DOHH2 (cell line): ENCODE data around the gene PNPO.
A peak's percentile ranks its signal among the peaks of the same experiment; 100 is the strongest.

Source experiments
- H3F3A ChIP-seq: fragments of 200-600 bp; sonication (generic), shearing (Covaris generic); 2 replicates; pipeline ENCODE4 v1.6.0; 2016; ENCODE audit warnings: antibody characterized with exemption, mild to moderate bottlenecking; ENCODE audit not compliant: control insufficient read depth, insufficient read depth
- H3K27ac ChIP-seq: fragments of 200-600 bp; sonication (generic); 2 replicates; pipeline ENCODE4 v1.5.1; 2014; ENCODE audit warnings: low read depth, mild to moderate bottlenecking, low read length, moderate library complexity
- H3K27me3 ChIP-seq: fragments of 200-600 bp; sonication (generic); 2 replicates; pipeline ENCODE4 v1.6.1; 2014; ENCODE audit warnings: mild to moderate bottlenecking, low read length, mixed read lengths; ENCODE audit not compliant: control insufficient read depth
- H3K36me3 ChIP-seq: fragments of 200-600 bp; sonication (generic); 2 replicates; pipeline ENCODE4 v1.6.1; 2014; ENCODE audit warnings: mild to moderate bottlenecking, low read length, moderate library complexity, mixed read lengths; ENCODE audit not compliant: control insufficient read depth
- H3K4me1 ChIP-seq: fragments of 200-600 bp; sonication (generic); 2 replicates; pipeline ENCODE4 v1.6.1; 2014; ENCODE audit warnings: mild to moderate bottlenecking, low read length, mixed read lengths; ENCODE audit not compliant: control insufficient read depth
- H3K4me2 ChIP-seq: fragments of 200-600 bp; sonication (generic); 2 replicates; pipeline ENCODE4 v1.6.0; 2014; ENCODE audit warnings: mild to moderate bottlenecking, low read length, moderate library complexity
- H3K4me3 ChIP-seq: fragments of 200-600 bp; sonication (generic); 2 replicates; pipeline ENCODE4 v1.5.1; 2014; ENCODE audit warnings: mild to moderate bottlenecking, low read length, mixed read lengths
- H3K79me2 ChIP-seq: fragments of 200-600 bp; sonication (generic); 2 replicates; pipeline ENCODE4 v1.6.1; 2014; ENCODE audit warnings: mild to moderate bottlenecking, low read length, mixed read lengths; ENCODE audit not compliant: control insufficient read depth
- H3K9me2 ChIP-seq: fragments of 200-600 bp; sonication (generic); replicated peaks from 2 replicates; pipeline ENCODE4 v1.6.1; 2014; ENCODE audit warnings: mild to moderate bottlenecking, low read length, mixed read lengths; ENCODE audit not compliant: control insufficient read depth
- H3K9me3 ChIP-seq: fragments of 200-600 bp; sonication (generic); 2 replicates; pipeline ENCODE4 v1.6.1; 2014; ENCODE audit warnings: antibody characterized with exemption, low read length, mixed read lengths; ENCODE audit not compliant: control insufficient read depth, insufficient read depth
- H4K20me1 ChIP-seq: fragments of 200-600 bp; sonication (generic); 2 replicates; pipeline ENCODE4 v1.6.0; 2014; ENCODE audit warnings: low read depth, mild to moderate bottlenecking, antibody characterized with exemption, low read length, moderate library complexity; ENCODE audit not compliant: control insufficient read depth, insufficient read depth
- EZH2phosphoT487 ChIP-seq: fragments of 200-600 bp; sonication (generic); IDR thresholded peaks from 2 replicates; pipeline ENCODE4 v1.6.1; 2017; ENCODE audit warnings: borderline replicate concordance, mild to moderate bottlenecking, antibody characterized with exemption, low read length, moderate library complexity, mixed read lengths
- TF ChIP-seq, protein P1 (sequence below): fragments of 200-600 bp; sonication (generic); IDR thresholded peaks from one replicate; pipeline ENCODE4 v1.5.1; 2014; ENCODE audit warnings: antibody characterized with exemption, mild to moderate bottlenecking, low read depth, low read length; ENCODE audit not compliant: poor library complexity, severe bottlenecking

PNPO gene

DNA sequence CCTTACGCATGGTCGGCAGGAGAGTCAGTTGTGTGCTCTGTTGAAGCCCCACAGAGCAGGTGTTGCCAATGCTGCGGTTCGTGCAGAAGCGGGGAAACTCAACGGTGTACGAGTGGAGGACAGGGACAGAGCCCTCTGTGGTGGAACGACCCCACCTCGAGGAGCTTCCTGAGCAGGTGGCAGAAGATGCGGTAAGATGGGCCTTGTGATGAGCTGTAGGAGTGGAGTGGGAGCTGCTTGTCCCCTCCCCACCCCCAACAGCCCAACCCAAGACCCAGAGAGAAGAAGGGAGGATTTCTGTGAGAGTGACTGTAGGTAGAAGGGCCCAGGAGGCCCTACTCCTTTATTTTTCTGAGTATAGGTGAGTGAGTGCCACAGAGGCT lies 34.4 kb downstream of the PNPO start:
- Histone ChIP-seq H3K36me3 (peaks cover 75% of the 10 kb centered on the region), H3K9me2 (no peaks in the 10 kb centered on the region), H3F3A (no peaks in the 10 kb centered on the region; the same call in 1 of the 2 replicates), H3K4me2 (no peak overlapping the region), H4K20me1 (0 out of 2 replicates have a peak, but pooled peaks cover 4% of the 10 kb centered on the region), H3K27ac (no peak overlapping the region), H3K4me3 (no peak overlapping the region), H3K27me3 (no peaks in the 10 kb centered on the region), H3K9me3 (no peaks in the 10 kb centered on the region), H3K79me2 (peaks cover 22% of the 10 kb centered on the region), H3K4me1 (peaks cover 21% of the 10 kb centered on the region)
- TF ChIP-seq, protein P1, sequence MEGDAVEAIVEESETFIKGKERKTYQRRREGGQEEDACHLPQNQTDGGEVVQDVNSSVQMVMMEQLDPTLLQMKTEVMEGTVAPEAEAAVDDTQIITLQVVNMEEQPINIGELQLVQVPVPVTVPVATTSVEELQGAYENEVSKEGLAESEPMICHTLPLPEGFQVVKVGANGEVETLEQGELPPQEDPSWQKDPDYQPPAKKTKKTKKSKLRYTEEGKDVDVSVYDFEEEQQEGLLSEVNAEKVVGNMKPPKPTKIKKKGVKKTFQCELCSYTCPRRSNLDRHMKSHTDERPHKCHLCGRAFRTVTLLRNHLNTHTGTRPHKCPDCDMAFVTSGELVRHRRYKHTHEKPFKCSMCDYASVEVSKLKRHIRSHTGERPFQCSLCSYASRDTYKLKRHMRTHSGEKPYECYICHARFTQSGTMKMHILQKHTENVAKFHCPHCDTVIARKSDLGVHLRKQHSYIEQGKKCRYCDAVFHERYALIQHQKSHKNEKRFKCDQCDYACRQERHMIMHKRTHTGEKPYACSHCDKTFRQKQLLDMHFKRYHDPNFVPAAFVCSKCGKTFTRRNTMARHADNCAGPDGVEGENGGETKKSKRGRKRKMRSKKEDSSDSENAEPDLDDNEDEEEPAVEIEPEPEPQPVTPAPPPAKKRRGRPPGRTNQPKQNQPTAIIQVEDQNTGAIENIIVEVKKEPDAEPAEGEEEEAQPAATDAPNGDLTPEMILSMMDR = no peak
- no peak for TF ChIP-seq EZH2phosphoT487

GRCh38 chr17:47978324-47978723 lies 37.0 kb downstream of the PNPO start:
- Histone ChIP-seq H3K79me2 (no peaks in the 10 kb centered on the region), H3K27ac (no peak overlapping the region), H3K36me3 (peaks cover 88% of the 10 kb centered on the region), H3K4me2 (no peak overlapping the region), H3F3A (no peaks in the 10 kb centered on the region), H3K9me2 (no peaks in the 10 kb centered on the region), H3K9me3 (no peaks in the 10 kb centered on the region), H3K4me1 (0 out of 2 replicates have a peak, but pooled peaks cover 2% of the 10 kb centered on the region), H3K27me3 (no peaks in the 10 kb centered on the region), H4K20me1 (0 out of 2 replicates have a peak, but pooled peaks cover 4% of the 10 kb centered on the region), H3K4me3 (no peak overlapping the region)
- no peak for TF ChIP-seq EZH2phosphoT487
- TF ChIP-seq, protein P1 = peak; percentile 80

DNA sequence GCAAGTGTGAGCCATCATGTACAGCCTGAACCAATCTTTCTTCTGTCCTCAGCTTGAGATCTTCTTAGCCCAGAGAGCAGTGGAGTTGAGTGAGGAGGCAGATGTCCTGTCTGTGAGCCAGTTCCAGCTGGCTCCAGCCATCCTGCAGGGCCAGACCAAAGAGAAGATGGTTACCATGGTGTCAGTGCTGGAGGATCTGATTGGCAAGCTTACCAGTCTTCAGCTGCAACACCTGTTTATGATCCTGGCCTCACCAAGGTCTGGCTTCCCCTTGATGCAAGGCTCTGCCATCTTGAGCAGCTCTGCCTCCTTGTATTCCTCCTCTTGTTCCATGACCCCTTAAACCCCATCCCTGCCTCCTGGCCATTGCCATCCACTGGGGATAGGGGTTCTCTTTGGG lies 39.2 kb downstream of the PNPO start:
- Histone ChIP-seq H3K9me2 (no peaks in the 10 kb centered on the region), H3K27ac (no peak overlapping the region), H3K9me3 (no peaks in the 10 kb centered on the region), H3K36me3 (peaks cover 70% of the 10 kb centered on the region), H3K27me3 (no peaks in the 10 kb centered on the region), H3K4me3 (no peak overlapping the region), H3K79me2 (no peaks in the 10 kb centered on the region), H3K4me2 (no peak overlapping the region), H3F3A (no peaks in the 10 kb centered on the region), H3K4me1 (0 out of 2 replicates have a peak, but pooled peaks cover 2% of the 10 kb centered on the region), H4K20me1 (0 out of 2 replicates have a peak, but pooled peaks cover 4% of the 10 kb centered on the region)
- no peak for TF ChIP-seq EZH2phosphoT487
- TF ChIP-seq, protein P1 = no peak
